Measurements from ENCODE around the gene FAM120AOS. TPM values are rescaled to one million over a fixed set of nuclear protein-coding genes. Genes with fewer than 3 reads are reported as not detected.

The FAM120AOS gene
- polyA plus RNA-seq, 3 donors, result 33.2 to 47.7 (median 41.6) TPM

- Histone ChIP-seq H3K4me1 (ENCODE audit: control insufficient read depth in 1 of 2, insufficient read depth in 2 of 2, low read length in 2 of 2) (no peaks in the 10 kb centered on the region), H3K27ac (ENCODE audit: low read depth in 1 of 2, low read length in 2 of 2) (no peak overlapping the region), H3K4me3 (replicated peaks in 1 of 3; ENCODE audit: low read depth in 2 of 3, low read length in 3 of 3) (no peak overlapping the region), H3K79me2 (ENCODE audit: insufficient read depth, low read length) (no peaks in the 10 kb centered on the region), H3K4me2 (replicated peaks; ENCODE audit: extremely low read depth, low read length, poor library complexity, severe bottlenecking) (no peak overlapping the region), H3K36me3 (replicated peaks in 1 of 2; ENCODE audit: control insufficient read depth in 1 of 2, insufficient read depth in 2 of 2, low read length in 2 of 2) (no peaks in the 10 kb centered on the region), H3K9ac (ENCODE audit: insufficient read depth, low read length, poor library complexity, severe bottlenecking) (no peak overlapping the region), H2AFZ (ENCODE audit: insufficient read depth, low read depth, low read length, poor library complexity, severe bottlenecking) (no peak overlapping the region), H3K9me3 (replicated peaks in 1 of 2; ENCODE audit: control insufficient read depth in 1 of 2, insufficient read depth in 1 of 2, low read length in 2 of 2) (peaks cover 18 to 32% of the 10 kb centered on the region in 2 donors), H4K20me1 (ENCODE audit: insufficient read depth, low read length) (no peaks in the 10 kb centered on the region), H3K27me3 (ENCODE audit: control insufficient read depth in 2 of 2, insufficient read depth in 2 of 2, low read length in 2 of 2) (no peaks in the 10 kb centered on the region)
- intact Hi-C loops (cut with micrococcal nuclease), result no loop called here
- DNase-seq, result no peak
- no peaks in the 10 kb centered on the region for H3K36me3 Mint-ChIP-seq
- H3K4me3 Mint-ChIP-seq, result no peak overlapping the region
- no peak overlapping the region for H3K27ac Mint-ChIP-seq
- peaks cover 10 to 45% (median 30%) of the 10 kb centered on the region in 7 donors for H3K9me3 Mint-ChIP-seq
- peaks cover 2 to 9% (median 8%) of the 10 kb centered on the region in 3 donors for H3K27me3 Mint-ChIP-seq (ENCODE audit: low read depth in 3 of 3)
- TF ChIP-seq CTCF (IDR thresholded peaks at IDR 0.05), result no peak
- no CpG with 5 or more reads among the region's 1 CpG for WGBS (ENCODE audit: insufficient coverage)
- no peaks in the 10 kb centered on the region for H3K4me1 Mint-ChIP-seq
Measured at GRCh38 chr9:93417538-93417937, 35.8 kb downstream of the FAM120AOS start.

GRCh38 chr9:93416530-93417235 lies 36.7 kb downstream of the FAM120AOS start:
- Histone ChIP-seq H3K9me3 (replicated peaks in 1 of 2; ENCODE audit: control insufficient read depth in 1 of 2, insufficient read depth in 1 of 2, low read length in 2 of 2) (peaks cover 18 to 32% of the 10 kb centered on the region in 2 donors), H3K27me3 (ENCODE audit: control insufficient read depth in 2 of 2, insufficient read depth in 2 of 2, low read length in 2 of 2) (no peaks in the 10 kb centered on the region), H4K20me1 (ENCODE audit: insufficient read depth, low read length) (no peaks in the 10 kb centered on the region), H3K79me2 (ENCODE audit: insufficient read depth, low read length) (no peaks in the 10 kb centered on the region), H3K4me1 (ENCODE audit: control insufficient read depth in 1 of 2, insufficient read depth in 2 of 2, low read length in 2 of 2) (no peaks in the 10 kb centered on the region), H3K27ac (ENCODE audit: low read depth in 1 of 2, low read length in 2 of 2) (no peak overlapping the region), H2AFZ (ENCODE audit: insufficient read depth, low read depth, low read length, poor library complexity, severe bottlenecking) (no peak overlapping the region), H3K4me2 (replicated peaks; ENCODE audit: extremely low read depth, low read length, poor library complexity, severe bottlenecking) (no peak overlapping the region), H3K4me3 (replicated peaks in 1 of 3; ENCODE audit: low read depth in 2 of 3, low read length in 3 of 3) (no peak overlapping the region), H3K36me3 (replicated peaks in 1 of 2; ENCODE audit: control insufficient read depth in 1 of 2, insufficient read depth in 2 of 2, low read length in 2 of 2) (no peaks in the 10 kb centered on the region), H3K9ac (ENCODE audit: insufficient read depth, low read length, poor library complexity, severe bottlenecking) (no peak overlapping the region)
- Mint-ChIP-seq H3K4me3 (no peak overlapping the region), H3K4me1 (no peaks in the 10 kb centered on the region), H3K36me3 (no peaks in the 10 kb centered on the region), H3K27ac (no peak overlapping the region), H3K9me3 (peaks cover 10 to 45% (median 30%) of the 10 kb centered on the region in 7 donors), H3K27me3 (ENCODE audit: low read depth in 3 of 3) (peaks cover 5 to 12% (median 9%) of the 10 kb centered on the region in 3 donors)
- intact Hi-C loops (cut with micrococcal nuclease), result no loop called here
- WGBS (ENCODE audit: insufficient coverage), result 99% methylated on average over 7 of the region's 8 CpGs
- TF ChIP-seq CTCF (IDR thresholded peaks at IDR 0.05), result no peak
- DNase-seq, result no peak

Data from CD14-positive monocyte (primary cell).